UCSD-AML1 (cell line): ENCODE results near the gene MTF1.

ENCODE experiments used
- DNase-seq: peaks from one replicate; lab custom pipeline; 2025; ENCODE audit not compliant: unreplicated experiment; lab: John Stamatoyannopoulos, UW

The MTF1 gene

GRCh38 chr1:37868466-37868865 is 9.1 kb upstream of the MTF1 start:
- DNase-seq: no peak

- DNase-seq: no peak
Observed at GRCh38 chr1:37867784-37868183, 8.4 kb upstream of the MTF1 start.

DNA sequence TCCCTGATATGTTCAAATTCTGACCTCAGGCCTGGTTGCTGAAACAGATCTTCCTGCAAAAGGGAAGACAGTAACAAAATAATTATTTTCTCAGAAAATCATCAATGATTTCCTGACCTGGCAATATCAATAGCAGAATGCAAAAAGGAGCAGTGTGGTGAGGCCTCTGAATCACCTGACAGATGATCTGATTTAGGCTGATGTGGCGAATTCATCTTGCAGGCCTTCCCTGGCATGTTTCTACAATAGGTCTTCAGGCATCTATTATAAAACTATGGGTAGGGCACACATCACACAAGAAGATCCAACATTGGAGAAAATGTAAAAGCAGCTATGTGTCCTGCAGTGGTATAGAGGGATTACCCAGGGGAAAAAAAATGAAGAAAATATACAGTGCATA is 7.1 kb upstream of the MTF1 start:
- DNase-seq: no peak

DNA sequence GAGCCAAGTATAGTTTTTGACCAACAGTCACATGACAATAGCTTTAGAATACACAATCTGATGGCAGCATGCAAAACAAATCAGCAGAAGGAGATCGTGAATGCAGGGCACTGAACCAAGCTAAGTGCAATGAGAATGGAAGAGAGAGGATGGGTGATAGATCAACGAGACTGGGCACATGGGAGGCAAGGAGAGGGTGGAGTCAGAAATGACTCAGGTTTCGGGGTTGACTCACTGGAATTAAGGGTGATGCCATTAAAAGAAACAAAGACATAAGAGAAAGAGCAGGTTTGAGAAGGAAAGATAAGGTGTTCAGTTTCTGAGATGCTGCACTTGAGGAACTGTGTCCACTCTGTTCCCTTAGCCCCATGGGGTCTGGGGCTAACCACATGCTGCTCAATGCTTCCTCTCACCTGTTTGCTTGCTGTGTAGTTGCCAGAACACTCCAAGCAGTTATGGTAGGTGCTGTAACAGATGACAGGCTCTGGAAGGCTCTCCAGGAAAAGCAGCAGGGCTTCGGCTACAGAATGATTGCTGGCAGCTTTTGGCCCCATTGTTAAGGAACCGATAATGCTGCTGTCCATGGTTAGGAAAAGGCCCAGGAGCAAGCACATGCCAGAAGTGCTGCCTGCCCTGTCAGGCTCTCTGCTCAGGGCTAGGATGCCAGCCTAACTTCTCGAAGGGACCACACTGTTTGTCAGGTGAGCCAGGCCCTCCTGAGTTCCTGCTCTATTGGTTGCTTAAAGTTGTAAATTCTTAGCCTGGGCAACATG is 6.1 kb upstream of the MTF1 start:
- DNase-seq: no peak

DNA sequence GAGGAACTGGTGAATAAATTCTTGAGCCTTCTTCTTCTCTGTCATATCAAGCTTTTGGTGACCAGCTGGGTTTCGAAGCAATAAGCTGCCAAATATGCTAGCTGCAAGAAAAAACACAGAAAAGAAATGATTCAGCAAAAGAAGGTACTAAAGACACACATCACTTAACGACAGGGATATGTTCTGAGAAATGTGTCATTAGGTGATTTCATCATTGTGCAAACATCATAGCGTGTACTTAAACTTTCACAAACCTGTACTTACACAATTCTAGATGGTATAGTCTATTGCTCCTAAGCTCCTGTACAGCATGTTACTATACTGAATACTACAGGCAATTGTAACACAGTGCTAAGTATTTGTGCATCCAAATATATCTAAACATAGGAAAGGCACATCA is 2.9 kb upstream of the MTF1 start:
- no peak for DNase-seq

- DNase-seq: no peak
Observed at GRCh38 chr1:37861151-37861550, 1.8 kb upstream of the MTF1 start.

DNA sequence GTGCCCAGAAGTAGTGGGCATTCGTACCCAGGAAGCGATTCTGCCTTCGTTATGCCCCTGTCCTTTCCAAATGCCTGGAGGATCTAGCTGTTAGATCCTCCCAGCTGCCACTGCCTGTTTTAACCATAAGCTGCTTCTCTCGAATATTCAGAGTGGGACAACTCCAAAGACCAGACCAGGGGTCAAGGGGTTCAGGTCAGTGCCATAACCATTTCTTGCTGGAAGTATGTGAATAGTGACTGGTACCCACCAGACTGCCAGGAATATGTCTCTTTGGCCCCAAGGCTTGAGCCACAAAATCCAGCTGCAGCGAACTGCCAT is 914 bp upstream of the MTF1 start:
- DNase-seq: no peak

- DNase-seq: no peak
Observed at GRCh38 chr1:37858931-37859506, 373 bp downstream of the MTF1 start.

GRCh38 chr1:37854406-37854805 is 5.0 kb downstream of the MTF1 start:
- no peak for DNase-seq

DNA sequence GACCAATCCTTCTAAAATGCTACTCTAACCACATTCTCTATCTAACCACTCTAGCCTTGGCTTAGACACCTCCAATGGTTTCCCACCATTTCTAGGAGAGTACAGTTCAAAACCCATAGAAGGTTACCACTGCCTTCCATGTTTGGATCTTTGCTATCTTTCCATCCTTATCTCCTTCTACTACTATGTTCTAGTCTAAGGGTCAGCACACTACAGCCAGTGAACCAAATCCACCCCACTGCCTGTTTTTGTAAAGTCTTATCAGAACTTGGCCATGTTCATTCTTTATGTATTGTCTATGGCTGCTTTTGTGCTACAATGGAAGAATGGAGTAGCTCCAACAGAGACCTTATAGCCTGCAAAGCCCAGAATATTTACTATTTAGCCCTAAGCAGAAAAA is 6.2 kb downstream of the MTF1 start:
- no peak for DNase-seq

GRCh38 chr1:37851782-37852210 is 7.6 kb downstream of the MTF1 start:
- DNase-seq: peak; percentile 27

DNA sequence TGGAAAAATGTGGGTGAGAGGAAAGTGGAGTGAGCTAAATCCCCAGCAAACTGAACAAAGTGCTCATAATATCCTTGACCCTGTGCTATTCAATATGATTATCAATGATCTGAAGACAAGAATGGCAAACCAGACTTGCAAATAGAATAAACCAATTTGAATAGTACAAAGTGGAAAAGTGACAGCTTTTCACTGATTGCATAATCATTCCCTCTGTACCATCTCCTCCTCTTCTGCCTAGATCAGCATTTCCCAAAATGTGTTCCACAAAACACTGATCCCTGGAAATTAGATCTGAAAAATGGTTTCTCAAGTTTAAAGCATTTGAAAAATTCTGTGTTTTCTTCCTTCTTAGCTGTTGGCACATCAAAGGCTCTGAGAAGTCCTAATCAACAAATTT is 8.1 kb downstream of the MTF1 start:
- no peak for DNase-seq

DNA sequence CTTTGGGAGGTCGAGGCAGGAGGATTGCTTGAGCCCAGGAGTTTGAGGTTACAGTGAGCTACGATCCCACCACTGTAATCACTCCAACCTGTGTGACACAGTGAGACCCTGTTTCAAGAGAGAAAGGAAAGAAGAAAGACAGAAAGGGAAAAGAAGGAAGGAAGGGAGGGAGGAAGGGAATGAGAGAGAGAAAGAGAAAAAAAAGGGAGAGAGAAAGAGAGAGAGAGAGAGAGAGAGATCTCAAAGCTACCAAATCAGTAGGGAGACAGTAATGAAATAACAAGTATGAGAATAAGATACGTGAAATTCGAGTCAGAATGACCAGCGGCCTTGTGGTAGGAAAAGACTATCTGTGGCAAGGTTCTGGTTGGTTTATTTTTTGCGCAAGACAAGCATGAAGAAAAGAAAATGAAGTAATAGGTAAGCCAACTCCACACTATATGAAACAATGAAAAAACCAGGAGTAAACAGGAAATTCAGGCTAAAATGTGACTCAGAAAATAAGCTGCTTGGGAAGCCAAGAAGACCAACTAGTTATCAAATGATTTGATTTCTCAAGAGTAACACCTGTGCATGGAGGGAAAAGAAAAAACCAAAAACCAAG is 8.9 kb downstream of the MTF1 start:
- no peak for DNase-seq

DNA sequence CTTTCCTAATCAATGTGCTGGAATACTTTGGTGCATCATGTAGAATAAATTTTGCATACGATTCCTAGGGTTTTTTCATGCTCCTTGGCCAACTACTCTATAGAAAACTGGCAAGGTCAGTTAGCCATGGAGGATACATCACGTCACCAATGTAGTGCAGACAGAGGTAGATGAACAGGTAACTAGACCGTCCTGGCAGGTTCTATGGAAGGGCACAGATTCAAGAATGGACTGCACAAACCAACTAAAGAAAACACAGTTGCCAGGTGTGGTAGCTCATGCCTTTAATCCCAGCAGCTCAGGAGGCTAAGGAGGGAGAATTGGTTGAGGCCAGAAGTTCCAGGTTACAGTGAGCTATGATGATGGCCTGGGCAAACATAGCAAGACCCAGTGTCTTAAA is 9.9 kb downstream of the MTF1 start:
- DNase-seq: no peak

DNA sequence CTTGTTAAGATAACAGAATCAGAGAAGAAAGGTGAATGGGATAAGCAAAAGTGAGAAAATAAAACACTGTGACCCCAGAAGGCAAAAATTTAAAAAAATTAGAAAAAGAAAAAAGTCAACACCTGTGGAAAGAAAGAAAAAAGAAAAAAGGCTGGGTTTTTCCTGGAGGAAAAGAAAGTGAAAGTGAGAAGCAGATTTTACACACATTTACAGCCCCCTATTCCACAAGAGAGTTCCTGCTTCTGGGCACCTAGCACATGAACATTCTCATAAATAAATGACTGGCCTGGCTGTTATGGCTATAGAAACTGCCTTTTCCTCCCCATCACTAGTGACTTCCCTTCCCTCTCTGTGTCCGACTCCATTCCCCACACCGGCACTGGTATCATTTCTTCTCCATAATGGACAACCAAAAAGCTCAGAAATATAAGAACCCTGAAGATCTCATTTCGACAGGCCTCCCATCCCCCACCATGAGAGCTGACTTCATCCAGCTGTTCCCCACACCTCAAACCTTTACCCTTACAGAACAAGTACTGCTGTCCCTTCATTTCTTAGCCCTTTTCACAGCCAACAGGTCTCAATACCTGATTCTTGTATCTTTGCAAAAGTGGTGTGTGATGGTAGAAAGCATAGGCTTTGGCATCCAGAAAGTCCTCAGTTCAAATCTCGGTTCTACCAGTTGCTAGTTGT is 12.6 kb downstream of the MTF1 start:
- DNase-seq: no peak

- no peak for DNase-seq
Observed at GRCh38 chr1:37845786-37846185, 13.6 kb downstream of the MTF1 start.

- DNase-seq: no peak
Observed at GRCh38 chr1:37845049-37845646, 14.2 kb downstream of the MTF1 start.

DNA sequence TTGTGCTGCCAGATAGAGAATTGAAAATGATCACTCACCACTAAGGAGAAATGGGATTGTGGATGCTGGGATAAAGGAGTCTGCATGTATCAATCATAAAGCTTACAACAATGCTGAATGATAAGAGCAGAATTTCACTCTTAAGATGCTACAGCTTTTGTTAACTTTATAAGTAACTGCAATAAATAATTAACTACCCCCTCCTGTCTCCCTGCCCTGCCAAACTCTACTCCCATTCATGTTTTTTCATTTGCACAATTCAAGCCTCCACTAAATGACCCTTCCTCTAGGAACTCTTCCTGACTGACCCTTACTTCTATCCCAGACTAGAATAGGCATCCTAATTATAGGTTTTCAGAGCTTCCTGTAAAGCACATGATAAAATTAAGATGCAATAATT is 14.9 kb downstream of the MTF1 start:
- no peak for DNase-seq

DNA sequence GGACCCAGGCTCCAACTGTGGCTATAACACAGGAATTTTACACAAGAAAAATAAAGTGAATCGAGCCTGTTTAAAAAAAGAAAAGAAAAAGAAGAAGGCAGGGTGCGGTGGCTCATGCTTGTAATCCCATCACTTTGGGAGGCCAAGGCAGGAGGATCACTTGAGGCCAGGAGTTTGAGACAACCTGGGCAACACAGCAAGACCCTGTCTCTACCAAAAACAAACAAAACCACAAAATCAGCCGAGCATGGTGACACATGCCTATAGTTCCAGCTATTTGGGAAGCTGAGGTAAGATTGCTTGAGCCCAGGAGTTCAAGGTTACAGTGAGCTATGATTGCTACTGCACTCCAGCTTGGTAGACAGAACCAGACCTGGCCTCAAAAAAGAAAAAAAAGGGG is 17.7 kb downstream of the MTF1 start:
- no peak for DNase-seq

DNA sequence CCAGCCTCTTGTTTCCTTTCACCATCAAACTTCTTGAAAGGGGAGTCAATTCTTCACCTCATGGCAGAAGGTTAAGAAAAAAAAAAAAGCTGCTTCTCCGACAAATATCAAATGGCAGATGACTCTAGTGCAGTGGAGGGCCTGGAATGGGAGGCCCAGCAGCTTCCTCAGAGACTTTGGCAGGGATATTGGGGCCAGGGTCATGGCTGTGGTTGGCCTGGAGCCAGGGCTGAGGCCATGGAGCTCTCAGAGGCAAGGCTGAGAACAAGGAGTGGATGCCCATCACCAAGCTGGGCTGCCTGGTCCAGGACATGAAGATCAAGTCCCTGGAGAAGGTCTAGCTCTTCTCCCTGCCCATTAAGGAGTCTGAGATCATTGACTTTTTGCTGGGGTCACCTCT is 18.7 kb downstream of the MTF1 start:
- DNase-seq: no peak

GRCh38 chr1:37839676-37840075 is 19.7 kb downstream of the MTF1 start:
- DNase-seq: no peak

DNA sequence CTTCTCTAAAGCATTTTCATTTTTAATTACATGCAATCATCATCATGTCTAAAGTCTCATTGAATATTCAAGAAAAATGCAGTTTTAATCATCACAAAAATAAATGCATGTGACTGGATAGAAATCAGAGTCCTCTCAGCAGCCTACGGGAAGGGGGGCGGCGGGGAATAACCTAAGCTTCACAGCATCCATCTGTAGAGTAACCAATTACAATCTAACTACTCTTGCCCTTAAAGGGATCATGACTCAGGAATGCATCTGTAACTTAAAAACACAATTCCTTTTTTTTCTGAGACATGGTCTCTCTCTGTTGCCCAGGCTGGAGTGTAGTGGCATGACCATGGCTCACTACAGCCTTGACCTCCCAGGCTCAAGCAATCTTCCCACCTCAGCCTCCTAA is 22.6 kb downstream of the MTF1 start:
- no peak for DNase-seq
